GM19193 (cell line): Measurements from ENCODE around the gene ALX4.

Experiments
- POLR2A ChIP-seq: IDR thresholded peaks from 4 replicates; pipeline ENCODE4 v1.6.1; 2011; ENCODE audit not compliant: insufficient read depth, insufficient read length; ENCODE audit errors: extremely low read depth

ALX4 gene

GRCh38 chr11:44313761-44314489, 4.0 kb upstream of the ALX4 start:
- no peak for TF ChIP-seq POLR2A

GRCh38 chr11:44312876-44313275, 2.9 kb upstream of the ALX4 start:
- TF ChIP-seq POLR2A: no peak

- no peak for TF ChIP-seq POLR2A
Measured at GRCh38 chr11:44311339-44312261, 1.7 kb upstream of the ALX4 start.

GRCh38 chr11:44310463-44311272, 729 bp upstream of the ALX4 start:
- TF ChIP-seq POLR2A: no peak

- TF ChIP-seq POLR2A: no peak
Measured at GRCh38 chr11:44310206-44310462, 195 bp upstream of the ALX4 start.

GRCh38 chr11:44308923-44309477, 939 bp downstream of the ALX4 start:
- TF ChIP-seq POLR2A: no peak

- TF ChIP-seq POLR2A: no peak
Measured at GRCh38 chr11:44308256-44308922, 1.6 kb downstream of the ALX4 start.

- no peak for TF ChIP-seq POLR2A
Measured at GRCh38 chr11:44307340-44308099, 2.4 kb downstream of the ALX4 start.

- no peak for TF ChIP-seq POLR2A
Measured at GRCh38 chr11:44306918-44307244, 3.1 kb downstream of the ALX4 start.

GRCh38 chr11:44306052-44306917, 3.7 kb downstream of the ALX4 start:
- no peak for TF ChIP-seq POLR2A

- no peak for TF ChIP-seq POLR2A
Measured at GRCh38 chr11:44305470-44306051, 4.4 kb downstream of the ALX4 start.

GRCh38 chr11:44305026-44305469, 4.9 kb downstream of the ALX4 start:
- TF ChIP-seq POLR2A: no peak

- no peak for TF ChIP-seq POLR2A
Measured at GRCh38 chr11:44304091-44305025, 5.6 kb downstream of the ALX4 start.
